Gastrocnemius medialis (tissue), 4 donors: ENCODE results near the gene ATP6AP1. TPM values are rescaled to one million over a fixed set of nuclear protein-coding genes. Genes with fewer than 3 reads are reported as not detected.

ENCODE experiments used
- ATAC-seq, 2 donors: fragments of 150-250 bp; one replicate each; pipeline ENCODE4 v1.9.1; 2016
- DNase-seq, 2 donors: peaks; one replicate each; pipeline ENCODE4 v3.0.0-alpha.2; 2019
- H3K27ac ChIP-seq, 4 donors: fragments of 200-600 bp; sonication (generic); 1 replicate in 1 of 4; 2 replicates in 3 of 4; pipeline ENCODE4 v1.5.1; 2016 to 2018; ENCODE audit warnings: mild to moderate bottlenecking in 2 of 4, moderate library complexity in 1 of 4
- H3K27me3 ChIP-seq, 3 donors: fragments of 200-600 bp; sonication (generic) in 2 of 3; 1 replicate in 1 of 3; 2 replicates in 2 of 3; pipeline versions ENCODE4 v1.5.1 to v1.6.0; 2016 to 2019; ENCODE audit warnings: mild to moderate bottlenecking in 1 of 3, moderate library complexity in 1 of 3
- H3K36me3 ChIP-seq, 2 donors: fragments of 200-600 bp; sonication (generic) in 1 of 2; one replicate each; pipeline ENCODE4 v1.5.1; 2017 to 2018
- H3K4me1 ChIP-seq, 2 donors: fragments of 200-600 bp; sonication (generic) in 1 of 2; one replicate each; pipeline ENCODE4 v1.5.1; 2016 to 2017; ENCODE audit warnings: mild to moderate bottlenecking in 2 of 2
- H3K4me3 ChIP-seq, 4 donors: fragments of 200-600 bp; sonication (generic) in 3 of 4; 1 replicate in 1 of 4; 2 replicates in 3 of 4; pipeline ENCODE4 v1.5.1; 2016 to 2019; ENCODE audit warnings: mild to moderate bottlenecking in 2 of 4
- H3K9me3 ChIP-seq, 3 donors: fragments of 200-600 bp; sonication (generic) in 2 of 3; 1 replicate in 1 of 3; 2 replicates in 2 of 3; pipeline ENCODE4 v1.5.1; 2016 to 2019
- POLR2A ChIP-seq, 2 donors: fragments of 450-650 bp; IDR thresholded peaks; one replicate each; pipeline ENCODE4 v1.6.1; 2017; ENCODE audit warnings: antibody characterized with exemption in 2 of 2, mild to moderate bottlenecking in 2 of 2, moderate library complexity in 2 of 2
- in situ Hi-C, 4 donors: fragments of 200-750 bp; cut with MboI; loops; one replicate each; pipeline versions ENCODE4 v1.15.0 to v1.8.0; 2017; ENCODE audit warnings: low sequenced_read_pairs in 4 of 4
- intact Hi-C: fragments of 100-400 bp; cut with DNase I; formaldehyde crosslinking; loops from one replicate; pipeline ENCODE4 v1.15.1; 2023; ENCODE audit warnings: low total_unique reads
- total RNA-seq, 4 donors: library from RNA; depleted of rRNA; stranded (reverse); fragments of >200 nt; gene quantifications; one replicate each; pipeline versions ENCODE4 v1.1.0 to v1.2.3, GENCODE V29; 2016
- TF ChIP-seq, protein P1 (sequence below), 5 experiments: fragments of 450-650 bp in 3 of 5; fragments of 200-600 bp in 2 of 5; sonication (generic) in 2 of 5; IDR thresholded peaks in 4 of 5; conservative IDR thresholded peaks in 1 of 5; 1 replicate in 4 of 5; 2 replicates in 1 of 5; pipeline ENCODE4 v1.5.1; 2016 to 2019; ENCODE audit warnings: antibody characterized with exemption in 5 of 5, mild to moderate bottlenecking in 3 of 5, moderate library complexity in 3 of 5

Gene ATP6AP1
- total RNA-seq, 4 donors from 2014 or later: 16.7 to 37.8 (median 26.2) TPM

GRCh38 chrX:154472685-154473632, 44.5 kb downstream of the ATP6AP1 start:
- Histone ChIP-seq H3K4me3 (no peak overlapping the region), H3K36me3 (no peaks in the 10 kb centered on the region), H3K4me1 (peaks cover 0 to under 1% of the 10 kb centered on the region in 2 donors), H3K27ac (no peak overlapping the region), H3K9me3 (no peaks in the 10 kb centered on the region), H3K27me3 (no peaks in the 10 kb centered on the region)
- DNase-seq: no peak
- in situ Hi-C loops: no loop called here
- intact Hi-C loops: no loop called here
- no peak for TF ChIP-seq POLR2A (IDR thresholded peaks at IDR 0.05)
- TF ChIP-seq, protein P1, sequence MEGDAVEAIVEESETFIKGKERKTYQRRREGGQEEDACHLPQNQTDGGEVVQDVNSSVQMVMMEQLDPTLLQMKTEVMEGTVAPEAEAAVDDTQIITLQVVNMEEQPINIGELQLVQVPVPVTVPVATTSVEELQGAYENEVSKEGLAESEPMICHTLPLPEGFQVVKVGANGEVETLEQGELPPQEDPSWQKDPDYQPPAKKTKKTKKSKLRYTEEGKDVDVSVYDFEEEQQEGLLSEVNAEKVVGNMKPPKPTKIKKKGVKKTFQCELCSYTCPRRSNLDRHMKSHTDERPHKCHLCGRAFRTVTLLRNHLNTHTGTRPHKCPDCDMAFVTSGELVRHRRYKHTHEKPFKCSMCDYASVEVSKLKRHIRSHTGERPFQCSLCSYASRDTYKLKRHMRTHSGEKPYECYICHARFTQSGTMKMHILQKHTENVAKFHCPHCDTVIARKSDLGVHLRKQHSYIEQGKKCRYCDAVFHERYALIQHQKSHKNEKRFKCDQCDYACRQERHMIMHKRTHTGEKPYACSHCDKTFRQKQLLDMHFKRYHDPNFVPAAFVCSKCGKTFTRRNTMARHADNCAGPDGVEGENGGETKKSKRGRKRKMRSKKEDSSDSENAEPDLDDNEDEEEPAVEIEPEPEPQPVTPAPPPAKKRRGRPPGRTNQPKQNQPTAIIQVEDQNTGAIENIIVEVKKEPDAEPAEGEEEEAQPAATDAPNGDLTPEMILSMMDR (IDR thresholded peaks at IDR 0.05 in 4 of 5, conservative IDR thresholded peaks at IDR 0.05 in 1 of 5): no peak
- ATAC-seq: no peak

DNA sequence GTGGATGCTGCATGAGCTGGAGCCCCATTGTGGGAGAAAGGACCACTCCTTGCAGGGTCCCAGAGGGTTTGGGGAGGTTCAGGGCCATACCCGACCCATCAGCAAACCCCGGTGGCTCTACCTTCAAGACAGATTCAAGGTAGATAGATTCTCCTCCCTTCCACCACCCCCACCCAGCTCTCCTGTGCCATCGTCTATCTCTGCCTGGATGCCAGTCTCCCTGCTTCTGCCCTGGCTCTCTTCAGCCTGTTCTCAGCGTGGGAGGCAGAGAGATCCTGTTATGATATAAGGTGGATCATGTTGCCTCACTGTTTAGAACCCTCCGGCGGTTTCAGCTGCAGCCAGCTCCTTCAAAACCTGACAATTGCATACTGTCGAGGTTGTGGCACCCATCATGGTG, 45.2 kb downstream of the ATP6AP1 start:
- intact Hi-C loops: no loop called here
- no peak overlapping the region for H3K27ac ChIP-seq

GRCh38 chrX:154476821-154477220, 48.3 kb downstream of the ATP6AP1 start:
- DNase-seq: no peak
- intact Hi-C loops: no loop called here
- no peaks in the 10 kb centered on the region for H3K36me3 ChIP-seq
- H3K4me1 ChIP-seq: peaks cover 0 to 6% of the 10 kb centered on the region in 2 donors
- ATAC-seq: no peak
- TF ChIP-seq, protein P1 (IDR thresholded peaks at IDR 0.05 in 4 of 5, conservative IDR thresholded peaks at IDR 0.05 in 1 of 5): no peak
- no peak for TF ChIP-seq POLR2A (IDR thresholded peaks at IDR 0.05)
- H3K27me3 ChIP-seq: no peaks in the 10 kb centered on the region
- no peaks in the 10 kb centered on the region for H3K9me3 ChIP-seq
- no peak overlapping the region for H3K27ac ChIP-seq
- in situ Hi-C loops: no loop called here
- no peak overlapping the region for H3K4me3 ChIP-seq

More for the DNA sequence above, 45.2 kb downstream of the ATP6AP1 start:
- Histone ChIP-seq H3K4me3 (no peak overlapping the region), H3K9me3 (no peaks in the 10 kb centered on the region), H3K36me3 (no peaks in the 10 kb centered on the region), H3K27me3 (no peaks in the 10 kb centered on the region), H3K4me1 (peaks cover 0 to 6% of the 10 kb centered on the region in 2 donors)
- ATAC-seq: no peak
- no peak for TF ChIP-seq POLR2A (IDR thresholded peaks at IDR 0.05)
- TF ChIP-seq, protein P1 (IDR thresholded peaks at IDR 0.05 in 4 of 5, conservative IDR thresholded peaks at IDR 0.05 in 1 of 5): no peak
- in situ Hi-C loops: no loop called here
- no peak for DNase-seq

- no peaks in the 10 kb centered on the region for H3K27me3 ChIP-seq
- no peaks in the 10 kb centered on the region for H3K9me3 ChIP-seq
- no peak for TF ChIP-seq POLR2A (IDR thresholded peaks at IDR 0.05)
- TF ChIP-seq, protein P1 (IDR thresholded peaks at IDR 0.05 in 4 of 5, conservative IDR thresholded peaks at IDR 0.05 in 1 of 5): no peak
- peaks cover 0 to 6% of the 10 kb centered on the region in 2 donors for H3K4me1 ChIP-seq
- H3K4me3 ChIP-seq: peak overlapping the region; percentile 58 to 70 (median 62)
- in situ Hi-C loops: no loop called here
- DNase-seq (no peak), ATAC-seq (no peak)
- peak overlapping the region; percentile 88 to 94 (median 92) for H3K27ac ChIP-seq
- intact Hi-C loops: loop anchor here (1.0 to 2.0 kb wide), 2 partner anchors 34 to 39 kb away; partner anchors contain the start of genes FAM3A and FAM50A
- no peaks in the 10 kb centered on the region for H3K36me3 ChIP-seq
These were observed 49.5 kb downstream of the ATP6AP1 start for GRCh38 chrX:154477891-154478477.
